Epithelial cell of esophagus (primary cell): Measurements from ENCODE around the gene RFT1.
A peak's percentile ranks its signal among the peaks of the same experiment; 100 is the strongest.
"Not testable (repeated sequence)": the region's sequence is repeated elsewhere in the genome, so short reads cannot be mapped to it uniquely, and the experiment has no call there.

Experiments
- DNase-seq: peaks from one replicate; pipeline ENCODE4 v3.0.0; 2010; ENCODE audit warnings: low read depth
- H3K4me3 ChIP-seq: 2 replicates; pipeline ENCODE4 v1.5.1; 2011; ENCODE audit warnings: mild to moderate bottlenecking, low read length, control low read depth
- TF ChIP-seq, protein P1 (sequence below): IDR thresholded peaks from 2 replicates; pipeline ENCODE4 v1.5.1; 2011; ENCODE audit warnings: low read depth, mild to moderate bottlenecking, low read length, control low read depth, inconsistent platforms; ENCODE audit not compliant: insufficient read depth; ENCODE audit errors: missing control alignments

RFT1 gene

DNA sequence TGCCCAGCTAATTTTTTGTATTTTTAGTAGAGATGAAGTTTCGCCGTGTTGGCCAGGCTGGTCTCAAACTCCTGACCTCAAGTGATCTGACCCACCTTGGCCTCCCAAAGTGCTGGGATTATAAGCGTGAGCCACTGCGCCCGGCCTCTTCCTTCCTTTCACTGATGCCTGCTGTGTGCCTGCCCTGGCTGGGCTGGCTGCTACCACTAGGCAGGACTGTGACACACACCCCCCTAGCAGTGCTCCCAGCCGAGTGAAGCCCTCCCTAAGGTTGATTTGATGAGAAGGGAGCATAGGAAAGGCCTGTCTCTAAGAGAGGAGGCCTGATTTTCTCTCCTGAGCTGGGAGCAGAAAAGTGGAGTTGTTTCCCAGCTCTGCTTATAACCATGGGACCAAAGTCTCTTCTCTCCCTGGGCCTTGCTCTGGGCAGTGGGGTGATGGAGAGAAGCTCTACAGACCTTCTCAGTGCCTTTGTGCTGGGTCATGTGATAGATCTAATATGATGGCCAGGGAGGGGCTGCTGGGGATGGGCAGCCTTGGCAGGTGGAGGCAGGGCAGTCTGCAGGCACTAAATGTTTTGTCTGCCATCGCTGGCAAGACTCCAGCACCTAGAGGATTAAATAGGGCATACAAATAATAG is 64.3 kb downstream of the RFT1 start:
- TF ChIP-seq, protein P1, sequence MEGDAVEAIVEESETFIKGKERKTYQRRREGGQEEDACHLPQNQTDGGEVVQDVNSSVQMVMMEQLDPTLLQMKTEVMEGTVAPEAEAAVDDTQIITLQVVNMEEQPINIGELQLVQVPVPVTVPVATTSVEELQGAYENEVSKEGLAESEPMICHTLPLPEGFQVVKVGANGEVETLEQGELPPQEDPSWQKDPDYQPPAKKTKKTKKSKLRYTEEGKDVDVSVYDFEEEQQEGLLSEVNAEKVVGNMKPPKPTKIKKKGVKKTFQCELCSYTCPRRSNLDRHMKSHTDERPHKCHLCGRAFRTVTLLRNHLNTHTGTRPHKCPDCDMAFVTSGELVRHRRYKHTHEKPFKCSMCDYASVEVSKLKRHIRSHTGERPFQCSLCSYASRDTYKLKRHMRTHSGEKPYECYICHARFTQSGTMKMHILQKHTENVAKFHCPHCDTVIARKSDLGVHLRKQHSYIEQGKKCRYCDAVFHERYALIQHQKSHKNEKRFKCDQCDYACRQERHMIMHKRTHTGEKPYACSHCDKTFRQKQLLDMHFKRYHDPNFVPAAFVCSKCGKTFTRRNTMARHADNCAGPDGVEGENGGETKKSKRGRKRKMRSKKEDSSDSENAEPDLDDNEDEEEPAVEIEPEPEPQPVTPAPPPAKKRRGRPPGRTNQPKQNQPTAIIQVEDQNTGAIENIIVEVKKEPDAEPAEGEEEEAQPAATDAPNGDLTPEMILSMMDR: no peak
- H3K4me3 ChIP-seq: no peak overlapping the region
- DNase-seq: no peak

GRCh38 chr3:53062905-53063304 is 67.3 kb downstream of the RFT1 start:
- no peak for DNase-seq
- TF ChIP-seq, protein P1: no peak
- H3K4me3 ChIP-seq: no peak overlapping the region

GRCh38 chr3:53056442-53056841 is 73.8 kb downstream of the RFT1 start:
- TF ChIP-seq, protein P1: peak; percentile 42
- no peak overlapping the region for H3K4me3 ChIP-seq
- DNase-seq: peak; percentile 22

DNA sequence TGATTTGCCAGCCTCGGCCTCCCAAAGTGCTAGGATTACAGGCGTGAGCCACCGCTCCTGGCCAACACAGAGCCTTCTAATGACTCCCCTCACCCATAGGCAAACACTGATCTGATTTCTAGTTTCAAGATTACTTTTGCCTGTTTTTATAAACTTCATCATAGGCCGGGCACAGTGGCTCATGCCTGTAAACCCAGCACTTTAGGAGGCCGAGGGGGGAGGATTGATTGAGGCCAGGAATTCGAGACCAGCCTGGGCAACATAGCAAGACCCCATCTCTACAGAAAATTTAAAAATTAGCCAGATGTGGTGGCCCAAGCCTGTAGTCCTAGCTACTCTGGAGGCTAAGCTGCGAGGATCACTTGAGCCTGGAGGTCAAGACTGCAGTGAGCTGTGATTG is 76.0 kb downstream of the RFT1 start:
- not testable (repeated sequence) for DNase-seq, H3K4me3 ChIP-seq

GRCh38 chr3:53051929-53052328 is 78.3 kb downstream of the RFT1 start:
- H3K4me3 ChIP-seq: no peak overlapping the region
- DNase-seq: no peak
- TF ChIP-seq, protein P1: no peak

DNA sequence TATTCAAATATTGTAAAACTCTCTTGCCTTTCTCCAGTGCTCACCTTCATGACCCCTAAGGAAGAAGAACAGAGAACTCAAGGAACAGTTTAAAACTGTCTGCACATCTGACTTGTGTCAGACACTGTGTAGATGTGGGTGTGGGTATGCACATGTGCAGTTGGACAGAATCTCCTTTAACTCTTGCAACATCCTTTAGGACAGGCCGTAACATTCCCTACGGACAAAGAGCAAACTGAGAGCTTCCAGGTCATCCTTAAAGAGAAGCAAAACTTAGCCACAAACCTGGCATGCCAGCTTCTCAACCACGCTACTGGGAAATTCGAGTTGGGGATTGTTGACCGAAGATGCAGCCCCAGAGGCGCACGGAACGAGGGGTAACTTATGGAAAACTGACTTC is 80.2 kb downstream of the RFT1 start:
- TF ChIP-seq, protein P1: no peak
- no peak overlapping the region for H3K4me3 ChIP-seq
- DNase-seq: no peak

DNA sequence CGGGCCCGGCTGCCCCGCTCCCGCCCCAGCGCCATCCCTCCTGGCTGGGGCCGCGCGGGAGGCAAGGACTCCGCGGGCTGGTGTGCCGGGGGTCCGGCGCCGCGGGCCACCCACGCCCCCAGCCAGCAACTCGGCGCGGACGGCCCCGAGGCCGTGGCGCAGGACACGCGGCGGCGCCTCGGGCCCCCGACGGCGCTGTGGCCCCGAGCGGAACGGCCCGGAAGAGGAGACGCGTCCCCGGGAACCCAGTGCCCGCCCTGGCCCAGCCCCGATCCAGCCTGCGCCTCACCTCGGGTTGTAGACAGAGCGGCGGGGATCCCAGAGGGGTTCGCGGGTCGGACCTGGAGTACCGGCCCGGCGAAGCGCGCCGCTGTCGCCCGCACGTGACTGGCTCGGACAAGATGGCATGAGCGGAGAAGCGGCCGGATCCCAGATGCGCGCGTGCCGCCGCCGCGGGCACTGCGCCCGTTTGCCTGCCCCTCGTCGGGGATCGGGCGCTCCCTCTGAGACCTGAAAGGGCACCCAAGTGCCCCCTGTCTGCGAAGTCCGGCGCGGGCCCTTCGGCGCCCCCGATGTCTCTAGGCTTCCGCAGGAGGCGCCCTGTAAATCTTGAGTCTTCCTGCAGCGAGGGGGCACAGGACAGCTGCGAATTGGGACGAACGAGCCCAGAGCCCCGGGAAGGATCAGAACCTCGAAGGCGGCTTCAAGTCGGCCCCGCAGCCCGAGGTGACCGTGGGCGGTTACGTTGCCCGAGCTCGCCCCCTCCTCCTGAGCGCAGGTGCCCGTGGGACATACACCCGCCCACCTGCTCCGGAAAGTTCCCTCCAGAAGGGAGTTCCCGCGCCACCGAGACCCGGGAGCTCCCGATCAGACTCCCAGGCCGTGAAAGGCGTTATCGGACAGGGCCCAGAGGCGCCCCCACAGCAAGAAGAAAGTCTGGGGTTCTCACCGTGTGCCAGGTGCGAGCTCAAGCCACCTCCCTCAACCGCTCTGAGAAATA is 83.8 kb downstream of the RFT1 start:
- peak overlapping the region; percentile 59 for H3K4me3 ChIP-seq
- TF ChIP-seq, protein P1: no peak
- peak; percentile 32 for DNase-seq
